IPS-11a (cell line): ENCODE results near the gene IFT20.

Experiments used
- H3K4me3 ChIP-seq: one replicate; pipeline ENCODE4 v1.5.1; 2013; ENCODE audit warnings: low read depth, low read length, control low read depth

IFT20 gene, protein sequence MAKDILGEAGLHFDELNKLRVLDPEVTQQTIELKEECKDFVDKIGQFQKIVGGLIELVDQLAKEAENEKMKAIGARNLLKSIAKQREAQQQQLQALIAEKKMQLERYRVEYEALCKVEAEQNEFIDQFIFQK

DNA sequence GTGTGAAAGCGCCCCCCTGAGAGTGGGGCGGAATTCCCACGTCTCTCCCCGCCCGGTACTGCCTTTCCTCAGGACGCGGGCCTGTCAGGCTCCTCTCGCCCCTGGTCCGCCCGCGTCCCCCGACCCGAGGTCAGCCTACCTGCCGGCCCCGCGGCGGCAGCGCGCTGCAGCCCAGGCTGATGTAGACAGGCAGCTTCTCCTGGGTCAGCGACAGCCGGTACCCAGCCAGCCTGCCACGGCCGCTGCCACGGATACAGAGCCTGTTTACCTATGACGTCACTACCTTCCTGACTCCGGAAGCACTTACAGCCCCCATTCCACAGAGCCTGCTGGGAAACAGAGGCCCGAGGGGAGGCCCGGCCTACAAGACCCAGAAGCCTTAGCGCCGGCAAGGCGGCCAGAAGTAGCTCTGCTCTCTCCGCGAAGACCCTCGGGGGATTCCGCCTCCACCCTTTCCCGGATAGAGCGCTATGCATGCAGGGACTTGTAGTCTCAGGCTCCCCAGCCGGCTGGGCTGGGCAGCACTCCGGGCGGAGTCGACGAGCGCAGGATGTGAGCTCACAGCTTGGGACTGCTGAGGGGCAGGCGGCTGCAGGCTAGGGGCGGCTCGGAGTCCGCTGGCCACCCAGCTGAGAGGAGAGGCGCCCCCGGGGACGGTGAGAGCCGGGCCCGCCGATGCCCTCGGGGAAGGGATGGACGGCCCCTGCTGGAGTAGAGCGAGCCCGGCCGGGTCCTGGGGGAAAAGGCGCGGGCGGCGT is at the start of gene IFT20, which contains the start of gene TNFAIP1:
IFT20 (minus strand) TSS at position 272 of the 758 bp plus-strand sequence. CDS start 3,487 bp downstream, outside the sequence.
TNFAIP1 (plus strand) TSS at position 561 of the 758 bp plus-strand sequence. CDS start 3,761 bp downstream, outside the sequence.
- H3K4me3 ChIP-seq, result peak within 1 kb of the TSS; percentile 92

- H3K4me3 ChIP-seq, result peak overlapping the region; percentile 57
Observed at GRCh38 chr17:28385037-28385400, 49.7 kb upstream of the IFT20 start.

DNA sequence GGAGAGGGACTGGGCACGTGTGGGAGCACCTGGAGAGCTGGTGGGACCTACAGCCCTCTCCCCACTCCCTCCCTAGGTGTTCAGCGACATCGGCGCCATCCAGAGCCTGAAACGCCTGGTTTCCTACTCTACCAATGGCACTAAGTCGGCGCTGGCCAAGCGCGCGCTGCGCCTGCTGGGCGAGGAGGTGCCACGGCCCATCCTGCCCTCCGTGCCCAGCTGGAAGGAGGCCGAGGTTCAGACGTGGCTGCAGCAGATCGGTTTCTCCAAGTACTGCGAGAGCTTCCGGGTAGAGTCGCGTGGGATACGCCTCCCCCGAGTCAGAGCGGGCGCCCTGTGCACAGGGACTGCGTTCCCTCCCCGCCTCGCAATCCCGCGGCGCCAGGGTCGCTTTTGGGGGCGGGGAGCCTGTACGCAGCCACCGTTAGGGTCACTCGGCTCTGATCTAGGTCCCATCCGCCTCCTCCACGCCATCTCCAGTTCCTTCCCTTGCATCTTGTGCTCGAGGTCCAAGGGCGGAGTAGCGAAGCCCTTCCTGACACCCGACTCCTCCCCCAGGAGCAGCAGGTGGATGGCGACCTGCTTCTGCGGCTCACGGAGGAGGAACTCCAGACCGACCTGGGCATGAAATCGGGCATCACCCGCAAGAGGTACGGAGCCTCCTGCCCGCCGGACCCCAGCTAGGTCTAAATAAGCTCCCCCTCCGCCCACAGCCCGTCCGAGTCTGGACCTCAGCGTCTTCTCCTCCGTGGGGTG is 49.2 kb upstream of the IFT20 start:
- peak overlapping the region; percentile 57 for H3K4me3 ChIP-seq

GRCh38 chr17:28381141-28381825 is 46.0 kb upstream of the IFT20 start:
- H3K4me3 ChIP-seq, result peak overlapping the region; percentile 27

GRCh38 chr17:28379814-28380801 is 44.8 kb upstream of the IFT20 start:
- no peak overlapping the region for H3K4me3 ChIP-seq

- H3K4me3 ChIP-seq, result no peak overlapping the region
Observed at GRCh38 chr17:28372945-28373274, 37.6 kb upstream of the IFT20 start.

DNA sequence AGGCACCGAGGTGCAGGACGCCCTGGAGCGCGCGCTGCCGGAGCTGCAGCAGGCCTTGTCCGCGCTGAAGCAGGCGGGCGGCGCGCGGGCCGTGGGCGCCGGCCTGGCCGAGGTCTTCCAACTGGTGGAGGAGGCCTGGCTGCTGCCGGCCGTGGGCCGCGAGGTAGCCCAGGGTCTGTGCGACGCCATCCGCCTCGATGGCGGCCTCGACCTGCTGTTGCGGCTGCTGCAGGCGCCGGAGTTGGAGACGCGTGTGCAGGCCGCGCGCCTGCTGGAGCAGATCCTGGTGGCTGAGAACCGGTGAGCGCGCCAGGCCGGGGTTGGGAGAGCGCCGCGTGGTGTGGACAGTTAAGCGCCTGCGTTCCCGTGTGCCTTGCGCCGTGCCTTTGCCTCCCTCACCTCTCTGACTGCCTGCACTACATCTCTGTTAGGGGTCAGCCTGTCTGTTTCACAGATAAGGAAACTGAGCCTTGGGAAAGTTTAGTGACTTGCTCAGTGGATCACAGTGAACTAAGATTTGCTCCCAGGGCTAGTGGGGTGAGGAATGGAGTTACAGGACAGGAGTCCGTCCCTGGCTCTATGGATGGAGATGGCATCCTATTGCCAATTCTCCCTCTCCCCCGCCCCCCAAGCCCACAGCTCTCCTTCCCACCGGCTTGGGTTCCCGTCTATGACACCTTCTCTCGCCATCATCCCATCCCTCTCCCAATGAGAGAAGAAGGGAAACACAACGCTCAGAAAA is 37.1 kb upstream of the IFT20 start:
- H3K4me3 ChIP-seq, result peak overlapping the region; percentile 57

GRCh38 chr17:28371245-28372202 is 36.3 kb upstream of the IFT20 start, which contains the start of gene SARM1:
Gene SARM1, plus strand, starts transcription at chr17:28371694. Its CDS starts 339 bp downstream, at chr17:28372033.
- H3K4me3 ChIP-seq, result peak within 1 kb of the TSS; percentile 57

DNA sequence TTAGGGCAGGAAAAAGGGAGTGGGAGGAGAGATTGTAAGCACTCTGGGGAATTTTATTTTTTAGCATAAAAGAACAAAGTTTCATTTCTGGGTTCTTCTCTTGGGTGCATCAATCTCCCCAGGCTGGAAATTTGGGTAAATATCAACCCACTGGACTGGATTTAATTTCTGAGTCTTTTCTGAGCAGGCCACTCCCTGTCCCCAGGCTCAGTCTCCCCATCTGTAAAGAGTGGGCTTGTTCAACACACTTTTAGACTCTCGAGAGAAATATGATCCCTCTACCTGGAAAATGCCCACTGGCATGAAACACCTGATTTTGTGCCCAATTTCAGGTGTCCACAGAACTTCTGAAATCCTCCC is 35.5 kb upstream of the IFT20 start:
- no peak overlapping the region for H3K4me3 ChIP-seq

DNA sequence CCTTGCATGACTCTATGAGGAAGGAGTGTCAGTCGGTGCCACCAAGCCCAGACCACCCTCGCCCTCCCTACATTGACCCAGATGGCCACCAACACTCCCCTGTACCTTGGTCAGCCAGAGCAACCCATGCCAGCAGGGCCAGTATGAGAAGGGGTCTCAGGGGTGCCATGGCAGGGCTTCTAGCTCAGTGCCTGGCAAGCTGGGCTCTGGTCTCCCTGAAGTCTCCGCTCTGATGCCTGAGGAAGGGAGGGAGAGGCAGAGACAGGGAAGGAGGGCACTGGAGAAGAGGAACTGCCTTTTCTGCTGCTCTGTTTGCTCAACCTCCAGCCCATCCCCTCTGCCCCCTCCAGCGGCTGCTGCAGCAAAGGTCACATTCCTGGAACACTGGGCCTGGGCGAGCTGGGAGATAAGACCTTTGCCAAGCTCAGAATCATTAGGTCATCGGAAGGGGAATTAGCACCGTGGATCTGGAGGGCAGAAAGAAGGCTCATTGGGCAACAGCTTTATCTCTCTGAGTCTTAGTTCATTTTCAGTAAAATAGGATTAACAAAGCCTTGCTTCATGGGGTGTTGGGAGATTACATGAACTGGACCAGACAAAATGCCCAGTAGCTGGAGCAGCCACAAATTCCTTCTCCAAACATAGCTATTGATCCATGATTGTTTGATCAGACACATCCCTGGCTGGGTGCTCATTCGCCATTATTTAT is 34.9 kb upstream of the IFT20 start, which contains the start of gene VTN:
VTN (minus strand) TSS at position 273 of the 709 bp plus-strand sequence; CDS start at position 169, 104 bp downstream.
- no peak within 1 kb of the TSS for H3K4me3 ChIP-seq

- H3K4me3 ChIP-seq, result no peak overlapping the region
Observed at GRCh38 chr17:28369684-28370034, 34.4 kb upstream of the IFT20 start.

DNA sequence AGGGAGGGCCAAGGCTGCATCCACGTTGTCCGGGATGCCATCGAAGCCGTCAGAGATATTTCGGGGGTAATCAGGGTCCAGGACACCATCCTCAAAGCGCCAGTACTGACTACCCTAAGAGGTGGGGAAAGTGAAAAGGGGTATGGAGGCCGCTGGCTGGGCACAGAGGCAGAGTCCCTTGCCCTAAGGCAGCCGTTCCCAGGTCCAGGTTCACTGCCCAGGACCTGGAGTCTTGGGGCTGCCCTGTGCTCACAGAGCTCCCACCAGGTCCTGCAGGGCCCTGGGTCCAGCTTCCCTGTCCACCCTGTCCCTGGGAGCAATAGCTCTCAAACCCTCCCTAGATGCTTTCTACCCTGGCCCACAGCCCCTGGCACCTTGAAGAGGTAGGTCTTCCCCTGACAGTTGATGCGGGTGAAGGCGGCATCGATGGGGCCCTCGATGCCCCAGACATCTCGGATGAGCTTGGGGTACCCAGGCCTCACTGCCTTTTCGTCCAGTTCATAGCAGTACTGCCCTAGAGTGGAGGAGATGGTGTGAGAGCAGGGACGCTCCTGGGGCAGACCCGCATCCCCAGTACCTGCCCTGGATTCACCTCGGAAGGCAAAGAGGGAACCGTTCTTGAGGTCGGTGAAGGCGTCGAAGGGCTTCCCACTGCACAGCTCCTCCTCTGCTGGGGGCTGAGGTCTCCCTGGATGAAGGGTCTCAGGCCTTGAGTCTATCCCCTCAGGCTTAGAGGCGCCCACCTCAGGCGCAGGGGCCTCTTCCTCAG is 33.8 kb upstream of the IFT20 start:
- no peak overlapping the region for H3K4me3 ChIP-seq

DNA sequence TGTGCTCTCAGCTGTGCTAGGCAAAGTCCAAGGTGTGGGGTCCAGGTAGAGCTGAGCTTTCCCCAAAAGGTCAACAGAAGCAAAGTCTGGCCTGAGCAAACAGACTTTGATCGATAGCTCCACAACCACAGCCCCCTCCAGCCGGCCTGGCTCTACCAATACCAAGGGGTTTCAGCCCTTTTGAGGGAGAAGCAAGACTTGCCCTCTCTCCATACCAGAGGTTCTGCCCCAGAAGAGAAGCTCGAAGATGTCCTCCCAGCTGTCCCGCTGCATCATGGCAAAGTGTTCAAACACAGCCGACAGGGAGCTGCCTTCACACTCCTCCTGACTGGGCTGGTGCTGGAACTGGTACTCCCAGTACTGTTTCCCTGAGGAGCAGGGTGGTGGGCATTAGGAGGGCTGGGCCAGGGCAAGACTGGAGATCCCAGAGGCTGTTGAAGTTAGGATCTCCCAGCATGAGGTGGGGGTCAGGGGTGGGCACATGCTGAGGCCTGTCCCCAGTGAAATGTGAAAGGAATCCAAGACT is 33.1 kb upstream of the IFT20 start:
- H3K4me3 ChIP-seq, result no peak overlapping the region

DNA sequence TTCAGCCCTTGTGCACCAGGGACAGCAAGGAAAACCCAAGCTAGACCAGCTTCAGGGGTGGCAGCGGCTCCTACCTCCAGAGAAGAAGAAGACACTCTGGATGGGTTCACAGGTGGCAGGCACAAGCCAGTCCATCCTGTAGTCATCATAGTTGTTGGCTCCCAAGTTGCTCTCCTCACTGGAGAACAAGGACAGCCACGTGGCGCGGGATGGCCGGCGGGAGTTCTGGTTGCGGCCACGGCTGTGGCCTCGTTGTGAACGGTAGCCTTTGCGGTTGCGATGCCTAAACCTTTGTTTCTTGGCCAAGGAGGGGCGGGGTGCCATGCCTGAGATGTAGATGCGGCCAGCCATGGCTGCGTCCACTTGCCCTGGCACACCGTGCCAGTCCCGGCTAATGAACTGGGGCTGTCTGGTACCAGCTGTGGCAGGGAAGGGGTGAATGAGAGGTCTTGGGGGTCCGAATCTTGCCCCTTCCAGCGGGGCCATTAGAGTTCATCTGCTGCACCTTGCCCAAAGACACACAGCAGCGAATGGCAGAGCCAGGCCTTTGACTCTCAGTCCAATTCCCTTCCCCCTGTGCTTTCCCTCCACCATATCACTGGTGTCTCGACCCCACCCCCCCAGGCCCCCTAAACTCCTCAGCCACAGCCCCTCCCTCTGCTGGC is 32.5 kb upstream of the IFT20 start:
- H3K4me3 ChIP-seq, result no peak overlapping the region

- H3K4me3 ChIP-seq, result no peak overlapping the region
Observed at GRCh38 chr17:28366605-28367004, 31.3 kb upstream of the IFT20 start.

GRCh38 chr17:28365487-28365886 is 30.2 kb upstream of the IFT20 start:
- no peak overlapping the region for H3K4me3 ChIP-seq
